ENCODE results near the gene ATPAF2. TPM values are rescaled to one million over a fixed set of nuclear protein-coding genes. Genes with fewer than 3 reads are reported as not detected.
"Not testable (repeated sequence)": the region's sequence is repeated elsewhere in the genome, so short reads cannot be mapped to it uniquely, and the experiment has no call there.

The ATPAF2 gene
- total RNA-seq, 1 experiment from 2014 or later = 8.4 TPM

- DNase-seq (ENCODE audit: extremely low read depth, low read depth) = no peak
Observed at GRCh38 chr17:18015593-18015992, 23.4 kb downstream of the ATPAF2 start.

- DNase-seq (ENCODE audit: extremely low read depth, low read depth) = no peak
Observed at GRCh38 chr17:18014006-18014405, 25.0 kb downstream of the ATPAF2 start.

- no peak for DNase-seq (ENCODE audit: extremely low read depth, low read depth)
Observed at GRCh38 chr17:18011286-18011685, 27.7 kb downstream of the ATPAF2 start.

GRCh38 chr17:18009609-18010420 is 29.2 kb downstream of the ATPAF2 start:
- no peak for DNase-seq (ENCODE audit: extremely low read depth, low read depth)

DNA sequence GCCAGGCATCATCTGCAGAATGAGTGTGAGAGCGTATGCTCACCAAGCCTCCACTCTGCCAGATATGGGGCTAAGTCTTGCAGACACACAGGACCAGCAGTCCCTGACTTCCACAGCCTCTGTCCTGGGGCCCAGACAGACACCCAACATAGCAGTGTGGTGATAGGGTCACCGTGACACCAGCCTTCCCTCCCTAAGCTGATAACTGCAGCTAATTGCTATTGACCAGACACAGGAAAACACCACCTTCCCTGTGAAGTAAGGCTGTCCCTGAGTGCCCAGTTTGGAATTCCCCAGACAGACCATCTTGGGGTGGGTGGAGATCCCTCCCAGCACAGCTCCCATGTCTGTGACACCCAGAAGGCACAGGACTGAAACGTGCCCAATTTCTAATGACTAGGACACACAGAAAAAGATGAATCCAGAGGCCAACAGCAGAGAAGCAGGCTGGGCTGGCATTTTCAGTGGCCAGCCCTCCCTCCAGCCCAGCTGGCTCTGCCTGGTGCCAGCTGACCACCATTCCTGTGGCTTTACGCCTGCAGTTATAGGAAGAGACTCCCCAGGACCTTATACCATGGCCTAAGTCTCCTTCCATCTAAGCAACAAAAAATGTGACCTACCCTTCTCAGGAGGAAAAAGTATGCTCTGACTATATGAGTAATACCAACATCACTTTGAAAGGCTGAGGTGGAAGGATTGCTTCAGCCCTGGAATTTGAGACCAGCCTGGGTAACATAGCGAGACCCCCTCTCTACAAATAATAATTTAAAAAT is 30.3 kb downstream of the ATPAF2 start:
- no peak for DNase-seq (ENCODE audit: extremely low read depth, low read depth)

GRCh38 chr17:18006495-18007239 is 32.3 kb downstream of the ATPAF2 start:
- no peak for DNase-seq (ENCODE audit: extremely low read depth, low read depth)

DNA sequence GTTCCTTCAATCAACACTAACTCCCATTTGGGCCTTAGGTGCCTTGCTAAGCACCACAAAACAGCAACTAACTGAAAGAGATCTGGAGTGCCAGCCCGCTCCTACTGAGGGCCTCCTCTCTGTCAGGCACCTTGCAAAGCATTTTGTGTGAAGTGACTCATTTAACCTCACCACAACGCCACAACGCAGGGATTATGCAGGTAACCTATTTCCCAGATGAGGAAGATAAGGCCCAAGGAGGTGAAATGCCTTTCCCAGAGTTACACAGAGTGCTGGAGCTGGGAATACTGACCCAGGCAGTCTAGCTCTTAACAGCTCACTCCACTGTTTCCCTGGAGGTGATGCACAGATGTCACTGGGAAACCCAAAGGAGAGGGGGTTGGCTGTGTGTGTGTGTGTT is 33.5 kb downstream of the ATPAF2 start:
- no peak for DNase-seq (ENCODE audit: extremely low read depth, low read depth)

DNA sequence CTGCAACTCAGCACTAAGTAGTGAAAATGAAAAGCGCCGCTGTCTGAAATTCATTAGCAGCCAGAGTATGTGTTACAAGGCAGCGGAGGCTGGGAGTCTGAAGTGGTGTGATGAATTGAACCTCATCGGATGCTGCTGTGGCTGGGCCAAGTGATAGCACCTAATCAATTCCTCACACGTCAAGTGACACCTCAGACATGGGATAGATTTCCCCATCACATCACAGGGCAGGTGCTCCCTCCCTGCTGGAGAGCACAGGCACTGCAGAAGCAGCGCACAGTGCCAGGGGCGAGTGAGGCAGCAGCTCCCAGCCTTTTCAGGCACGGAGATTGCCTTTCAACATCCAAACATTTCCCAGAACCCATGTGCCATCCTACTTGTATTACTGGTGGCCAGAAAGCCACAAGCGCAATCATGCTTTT is 34.1 kb downstream of the ATPAF2 start:
- DNase-seq (ENCODE audit: extremely low read depth, low read depth) = no peak

DNA sequence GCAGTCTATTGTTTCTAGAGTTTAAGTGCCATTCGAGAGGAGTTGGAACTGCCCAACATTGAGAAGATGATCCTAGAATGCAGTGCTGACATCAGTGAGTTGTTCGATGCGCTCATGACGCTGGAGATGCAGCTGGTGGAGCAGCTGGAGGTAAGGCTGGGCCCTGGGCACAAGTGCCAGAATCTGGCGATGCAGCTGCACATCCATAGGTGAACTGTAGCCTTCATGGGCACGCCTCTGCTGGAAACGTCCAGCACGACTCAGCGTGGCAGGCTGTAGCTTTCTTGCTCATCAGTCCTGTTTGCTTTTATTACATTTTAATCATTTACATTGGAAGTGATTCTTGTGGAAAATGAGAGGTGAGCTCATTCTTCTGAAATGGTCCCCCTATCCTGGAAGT is 34.6 kb downstream of the ATPAF2 start:
- no peak for DNase-seq (ENCODE audit: extremely low read depth, low read depth)

DNA sequence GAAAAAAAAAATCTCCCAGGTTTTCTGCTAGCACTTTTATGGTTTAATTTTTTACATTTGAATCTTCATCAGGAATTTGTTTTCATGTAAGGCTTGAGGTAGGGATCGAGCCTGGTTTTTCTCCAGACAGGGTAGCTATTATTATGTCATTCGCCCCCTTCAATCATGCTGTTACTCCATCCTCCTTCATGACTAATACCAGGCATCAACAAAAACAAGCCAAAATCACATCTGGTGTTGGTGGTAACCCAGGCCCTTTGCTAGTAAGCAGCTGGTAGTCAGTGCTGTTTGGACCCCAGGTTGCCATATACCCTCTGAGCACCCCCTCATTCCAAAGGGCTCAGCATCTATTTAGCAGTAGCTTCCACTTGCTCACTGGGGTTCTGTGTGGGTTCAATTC is 36.8 kb downstream of the ATPAF2 start:
- no peak for DNase-seq (ENCODE audit: extremely low read depth, low read depth)

DNA sequence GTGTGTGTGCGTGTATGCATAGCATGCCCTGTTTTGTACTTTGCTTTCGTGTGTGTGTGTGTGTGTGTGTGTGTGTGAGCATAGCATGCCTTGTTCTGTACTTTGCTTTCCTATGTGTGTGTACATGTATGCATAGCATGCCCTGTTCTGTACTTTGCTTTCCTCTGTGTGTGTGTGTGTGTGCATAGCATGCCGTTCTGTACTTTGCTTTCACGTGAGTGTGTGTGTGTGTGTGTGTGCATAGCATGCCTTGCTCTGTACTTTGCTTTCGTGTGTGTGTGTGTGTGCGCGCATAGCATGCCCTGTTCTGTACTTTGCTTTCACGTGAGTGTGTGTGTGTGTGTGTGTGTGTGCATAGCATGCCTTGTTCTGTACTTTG is 38.9 kb downstream of the ATPAF2 start:
- no peak for DNase-seq (ENCODE audit: extremely low read depth, low read depth)

- no peak for DNase-seq (ENCODE audit: extremely low read depth, low read depth)
Observed at GRCh38 chr17:17999364-18000029, 39.5 kb downstream of the ATPAF2 start.

DNA sequence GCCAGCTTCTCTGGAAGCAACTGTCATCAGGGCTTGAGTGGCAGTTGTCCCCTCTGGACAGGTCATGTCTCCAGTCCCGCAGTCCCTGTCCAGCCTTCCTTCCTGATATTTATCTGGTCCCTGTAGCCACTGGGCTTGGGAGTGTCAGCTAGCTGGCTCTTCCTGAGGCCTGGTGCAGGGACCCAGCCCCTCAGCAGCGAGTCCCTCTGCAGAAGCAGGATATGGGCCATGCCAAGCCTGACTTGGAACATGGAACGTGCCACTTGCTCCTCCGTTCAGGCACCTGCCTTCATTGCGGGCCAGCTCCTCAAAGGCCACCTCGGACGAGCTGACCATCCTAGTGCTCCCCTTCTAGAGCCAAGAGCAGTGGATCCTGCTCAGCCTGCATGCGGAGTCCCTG is 40.0 kb downstream of the ATPAF2 start:
- no peak for DNase-seq (ENCODE audit: extremely low read depth, low read depth)

- not testable (repeated sequence) for DNase-seq (ENCODE audit: extremely low read depth, low read depth)
Observed at GRCh38 chr17:17995887-17996286, 43.1 kb downstream of the ATPAF2 start.

DNA sequence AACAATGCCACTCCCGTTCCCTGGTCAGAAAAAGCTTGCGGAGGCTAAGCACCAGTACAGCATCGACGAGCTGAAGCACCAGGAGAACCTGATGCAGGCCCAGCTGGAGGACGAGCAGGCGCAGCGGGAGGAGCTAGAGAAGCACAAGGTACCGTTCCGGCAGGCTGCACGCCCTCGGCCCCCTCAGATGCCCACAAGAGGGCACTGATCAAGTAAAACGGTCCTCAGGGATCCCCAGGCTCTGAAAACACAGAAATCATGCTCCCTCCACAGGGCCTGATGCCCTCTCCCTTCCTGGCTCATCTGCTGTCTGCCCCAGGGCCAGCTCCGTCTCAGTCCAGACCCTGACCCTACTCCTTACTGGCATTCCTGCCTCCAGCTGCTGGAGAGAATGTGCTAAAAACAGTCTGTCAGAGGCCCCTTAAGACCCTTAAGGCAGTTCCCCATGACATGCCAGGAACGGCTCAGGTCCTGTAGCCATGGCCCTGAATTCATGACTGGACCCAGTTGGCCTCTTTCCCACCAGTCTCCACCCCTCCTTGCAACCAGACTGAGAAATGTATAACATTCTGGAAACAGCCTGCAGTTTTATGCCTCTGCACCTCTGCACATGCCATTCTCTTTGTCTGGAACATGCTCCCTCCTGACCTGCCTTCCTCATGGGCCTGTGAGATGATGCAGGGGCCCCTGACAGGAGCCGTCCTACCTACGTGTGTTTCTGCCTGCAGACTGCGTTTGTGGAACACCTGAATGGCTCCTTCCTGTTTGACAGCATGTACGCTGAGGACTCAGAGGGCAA is 44.5 kb downstream of the ATPAF2 start:
- no peak for DNase-seq (ENCODE audit: extremely low read depth, low read depth)

GRCh38 chr17:17993852-17994251 is 45.1 kb downstream of the ATPAF2 start:
- no peak for DNase-seq (ENCODE audit: extremely low read depth, low read depth)

GRCh38 chr17:17993366-17993765 is 45.6 kb downstream of the ATPAF2 start:
- no peak for DNase-seq (ENCODE audit: extremely low read depth, low read depth)

DNA sequence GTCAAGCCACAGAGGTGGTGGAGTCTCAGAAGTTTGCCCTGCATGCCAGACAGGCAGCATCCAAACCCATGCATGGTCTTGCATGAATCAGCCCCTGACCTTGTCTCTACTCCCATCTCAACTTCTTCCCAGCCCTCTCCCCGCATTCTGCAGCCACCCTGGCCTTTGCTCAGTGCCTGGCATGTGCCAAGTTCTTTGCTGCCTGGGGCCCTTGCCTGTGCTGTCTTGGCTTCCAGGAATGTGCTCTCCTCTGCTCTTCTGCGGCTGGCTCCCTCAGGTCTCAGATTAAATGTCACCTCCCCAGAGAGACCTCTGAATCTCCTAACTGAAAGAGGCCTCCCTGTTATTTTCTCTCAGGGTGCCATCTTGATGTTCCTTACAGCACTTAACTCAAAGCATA is 48.7 kb downstream of the ATPAF2 start:
- DNase-seq (ENCODE audit: extremely low read depth, low read depth) = no peak

DNA sequence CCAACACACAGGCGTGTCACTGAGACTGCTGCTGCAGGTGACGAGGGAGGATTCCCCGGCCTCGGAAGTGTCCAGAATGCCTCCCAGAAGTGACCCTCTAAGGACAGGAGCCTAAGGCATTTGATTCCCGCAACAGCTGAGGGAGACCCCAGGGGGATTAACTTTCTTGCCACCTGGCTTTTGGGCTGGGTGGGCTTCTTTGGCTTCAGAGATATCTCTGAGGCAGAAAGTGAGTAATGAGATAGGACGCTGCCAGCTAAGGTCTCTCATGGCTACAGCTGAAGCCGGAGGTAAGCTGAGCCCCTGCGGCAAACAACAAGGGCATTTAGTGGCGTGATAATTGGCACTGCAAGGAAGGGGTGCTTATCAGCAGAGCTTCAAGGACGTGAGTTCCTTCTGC is 49.4 kb downstream of the ATPAF2 start:
- no peak for DNase-seq (ENCODE audit: extremely low read depth, low read depth)

- no peak for DNase-seq (ENCODE audit: extremely low read depth, low read depth)
Observed at GRCh38 chr17:17989081-17989480, 49.9 kb downstream of the ATPAF2 start.
